A549 (cell line): ENCODE results near the gene PLIN3. TPM values are rescaled to one million over a fixed set of nuclear protein-coding genes. Genes with fewer than 3 reads are reported as not detected.
"Not testable (repeated sequence)": the region's sequence is repeated elsewhere in the genome, so short reads cannot be mapped to it uniquely, and the experiment has no call there.

ENCODE experiments used
- ATAC-seq, 2 experiments: fragments of 200-7000 bp in 1 of 2; fragments of >200 bp in 1 of 2; cut with Nextera tagmentation in 1 of 2; cut with Tn5 transposase in 1 of 2; 3 replicates each; pipeline versions ENCODE4 v1.8.0 to v1.9.1; 2018 to 2020; ENCODE audit warnings: mild to moderate bottlenecking in 1 of 2, moderate library complexity in 1 of 2
- CTCF ChIA-PET: fragments of 300-600 bp; sonication (Branson Sonifier 250); formaldehyde crosslinking; extraction: SDS; loops from one replicate; lab custom pipeline; 2021; ENCODE audit warnings: antibody characterized with exemption, inconsistent platforms; lab: Yijun Ruan, JAX
- POLR2A ChIA-PET: fragments of 350-600 bp; formaldehyde crosslinking; extraction: SDS; loops from one replicate; lab custom pipeline; 2021; ENCODE audit warnings: antibody characterized with exemption, inconsistent platforms; lab: Yijun Ruan, JAX
- DNase-seq, 2 experiments: peaks; one replicate each; pipeline versions ENCODE4 v3.0.0 to v3.0.0-alpha.2; 2011 to 2016; ENCODE audit warnings: low read depth in 1 of 2, low spot score in 1 of 2
- FAIRE-seq: peaks from 2 replicates; lab custom pipeline; 2011; peaks lifted over from hg19 to GRCh38; lab: Jason Lieb, UNC
- H3K27ac ChIP-seq, 2 experiments: fragments of >200 bp; sonication (Bioruptor Twin); formaldehyde crosslinking; 3 replicates each; pipeline ENCODE4 v1.5.1; 2016 to 2017
- H3K4me1 ChIP-seq: fragments of >200 bp; sonication (Bioruptor Twin); formaldehyde crosslinking; 3 replicates; pipeline ENCODE4 v1.6.1; 2016
- H3K4me2 ChIP-seq: fragments of >200 bp; sonication (Bioruptor Twin); formaldehyde crosslinking; 3 replicates; pipeline ENCODE4 v1.6.1; 2016
- H3K4me3 ChIP-seq: fragments of >200 bp; sonication (Bioruptor Twin); formaldehyde crosslinking; 3 replicates; pipeline ENCODE4 v1.5.1; 2016
- H3K9me3 ChIP-seq: fragments of >200 bp; sonication (Bioruptor Twin); formaldehyde crosslinking; 3 replicates; pipeline ENCODE4 v1.6.1; 2016
- BCL3 ChIP-seq: fragments of >200 bp; sonication (Bioruptor Twin); formaldehyde crosslinking; IDR thresholded peaks from 3 replicates; pipeline ENCODE4 v1.6.1; 2016
- CTCF ChIP-seq: fragments of >200 bp; sonication (Bioruptor Twin); formaldehyde crosslinking; IDR thresholded peaks from 3 replicates; pipeline ENCODE4 v1.5.1; 2016
- E2F6 ChIP-seq: IDR thresholded peaks from 2 replicates; pipeline ENCODE4 v1.6.1; 2012; ENCODE audit warnings: low read depth, borderline replicate concordance
- EHF ChIP-seq: fragments of 250-450 bp; sonication (Bioruptor Pico); IDR thresholded peaks from 2 replicates; pipeline ENCODE4 v1.5.0; 2020; ENCODE audit warnings: mild to moderate bottlenecking
- EHMT2 ChIP-seq: fragments of 200-600 bp; sonication (generic); IDR thresholded peaks from 2 replicates; pipeline ENCODE4 v1.6.1; 2016; ENCODE audit warnings: antibody characterized with exemption, low read depth, mild to moderate bottlenecking, moderate library complexity
- ELK1 ChIP-seq: fragments of 150-350 bp; IDR thresholded peaks from 2 replicates; pipeline ENCODE4 v1.6.1; 2014; ENCODE audit warnings: low read depth, mild to moderate bottlenecking, low read length
- GATA3 ChIP-seq: IDR thresholded peaks from 2 replicates; pipeline ENCODE4 v1.6.1; 2012; ENCODE audit warnings: borderline replicate concordance
- HOXA7 ChIP-seq: fragments of 250-450 bp; sonication (Bioruptor Pico); IDR thresholded peaks from 2 replicates; pipeline ENCODE4 v1.5.0; 2020; ENCODE audit warnings: mild to moderate bottlenecking, moderate library complexity
- HOXB5 ChIP-seq: fragments of 250-450 bp; sonication (Bioruptor Pico); IDR thresholded peaks from 2 replicates; pipeline ENCODE4 v1.5.0; 2020; ENCODE audit warnings: mild to moderate bottlenecking, moderate library complexity
- JUN ChIP-seq, 2 experiments: fragments of >200 bp; sonication (Bioruptor Twin); formaldehyde crosslinking; IDR thresholded peaks; 2 replicates in 1 of 2; 3 replicates in 1 of 2; pipeline ENCODE4 v1.6.1; 2016 to 2017
- MAFK ChIP-seq: fragments of 450-650 bp; IDR thresholded peaks from 2 replicates; pipeline ENCODE4 v1.6.1; 2014; ENCODE audit not compliant: partially characterized antibody
- NPAS2 ChIP-seq: fragments of 250-450 bp; sonication (Bioruptor Pico); IDR thresholded peaks from 2 replicates; pipeline ENCODE4 v1.8.0; 2022; ENCODE audit warnings: mild to moderate bottlenecking, moderate library complexity, borderline replicate concordance
- RAD21 ChIP-seq, 2 experiments: fragments of >200 bp in 1 of 2; sonication (Bioruptor Twin) in 1 of 2; formaldehyde crosslinking in 1 of 2; IDR thresholded peaks in 1 of 2; conservative IDR thresholded peaks in 1 of 2; 2 replicates in 1 of 2; 3 replicates in 1 of 2; pipeline ENCODE4 v1.6.1; 2012 to 2018; ENCODE audit warnings: inconsistent platforms in 1 of 2
- REST ChIP-seq: fragments of 200-600 bp; sonication (generic); IDR thresholded peaks from 2 replicates; pipeline ENCODE4 v1.6.1; 2016; ENCODE audit warnings: antibody characterized with exemption, mild to moderate bottlenecking, moderate library complexity
- SMC3 ChIP-seq: fragments of >200 bp; sonication (Bioruptor Twin); formaldehyde crosslinking; IDR thresholded peaks from 3 replicates; pipeline ENCODE4 v1.6.1; 2018; ENCODE audit warnings: inconsistent platforms
- TFCP2L1 ChIP-seq: fragments of 250-450 bp; sonication (Bioruptor Pico); IDR thresholded peaks from 2 replicates; pipeline ENCODE4 v1.5.0; 2021; ENCODE audit warnings: mild to moderate bottlenecking
- USF2 ChIP-seq: fragments of 450-650 bp; IDR thresholded peaks from 2 replicates; pipeline ENCODE4 v1.6.1; 2014; ENCODE audit warnings: antibody characterized with exemption
- ZC3H11A ChIP-seq: fragments of 450-650 bp; IDR thresholded peaks from 2 replicates; pipeline ENCODE4 v1.6.1; 2014; ENCODE audit warnings: antibody characterized with exemption, mild to moderate bottlenecking
- ZFP36 ChIP-seq: fragments of 450-650 bp; IDR thresholded peaks from 2 replicates; pipeline ENCODE4 v1.6.1; 2014; ENCODE audit warnings: borderline replicate concordance; ENCODE audit not compliant: partially characterized antibody
- ZSCAN20 ChIP-seq: fragments of 250-450 bp; sonication (Bioruptor Pico); IDR thresholded peaks from 2 replicates; pipeline ENCODE4 v1.8.0; 2022; ENCODE audit warnings: mild to moderate bottlenecking, moderate library complexity
- WGBS: methylation state at CpG from one replicate; pipeline ENCODE4 v1.1.6; 2017; ENCODE audit errors: missing lambda C conversion rate; 5-methylcytosine and 5-hydroxymethylcytosine counted together
- polyA plus RNA-seq, 4 experiments: library from polyadenylated mRNA; depleted of rRNA in 3 of 4; stranded (reverse); fragments of >200 nt; fragmentation: RNase III in 1 of 4; extraction: RNeasy Plus Mini Kit Qiagen cat#74134 plus additional on column Dnase treatment in 1 of 4; gene quantifications; 2 replicates in 3 of 4; 3 replicates in 1 of 4; pipeline ENCODE4 v1.2.3, GENCODE V29; 2011 to 2017

The PLIN3 gene
- polyA plus RNA-seq, 2 of the 4 experiments (the other 2 are of a cell fraction): 30.1 to 84.3 TPM

- Histone ChIP-seq H3K27ac (no peak overlapping the region), H3K9me3 (no peaks in the 10 kb centered on the region), H3K4me3 (no peak overlapping the region), H3K4me2 (no peak overlapping the region), H3K4me1 (0 out of 3 replicates have a peak, but pooled peaks cover 2% of the 10 kb centered on the region)
- CTCF ChIA-PET: interaction anchor here (0.6 to 13.7 kb wide), 6 partner anchors 15 to 283 kb away, joined by 3 to 240 read pairs (median 46); partner anchors contain the start of gene FEM1A
- TF ChIP-seq HOXA7 (no peak), SMC3 (no peak), JUN (IDR thresholded peaks at IDR 0.05) (no peak)
- WGBS: 66% methylated on average over 6 of the region's 6 CpGs
- FAIRE-seq (no peak), DNase-seq (no peak), ATAC-seq (no peak)
- POLR2A ChIA-PET: no interaction called here
Measured at GRCh38 chr19:4806384-4806783, 61.1 kb downstream of the PLIN3 start.

- CTCF ChIA-PET: interaction anchor here (0.7 to 13.7 kb wide), 12 partner anchors 12 to 226 kb away, joined by 3 to 240 read pairs (median 4); partner anchors contain the start of gene FEM1A
- ATAC-seq, H3K4me3 ChIP-seq, H3K27ac ChIP-seq, H3K9me3 ChIP-seq, POLR2A ChIA-PET, H3K4me2 ChIP-seq, FAIRE-seq, H3K4me1 ChIP-seq, DNase-seq: not testable (repeated sequence)
- WGBS: 88% methylated on average over 6 of the region's 6 CpGs
Measured at GRCh38 chr19:4805140-4805539, 62.3 kb downstream of the PLIN3 start.

- no peaks in the 10 kb centered on the region for H3K9me3 ChIP-seq
- CTCF ChIA-PET: interaction anchor here (0.6 to 13.7 kb wide), 15 partner anchors 11 to 397 kb away, joined by 3 to 240 read pairs (median 4); partner anchors contain the start of gene FEM1A
- peak overlapping the region; percentile 17; the same call in 1 of the 3 replicates for H3K4me2 ChIP-seq
- peak; percentile 88 to 93 for ATAC-seq
- H3K4me3 ChIP-seq: no peak overlapping the region
- DNase-seq: peak; percentile 47 to 52
- POLR2A ChIA-PET: no interaction called here
- no peak for FAIRE-seq
- no peaks in the 10 kb centered on the region for H3K4me1 ChIP-seq
- WGBS: 32% methylated on average over 20 of the region's 33 CpGs
- H3K27ac ChIP-seq: no peak overlapping the region
- TF ChIP-seq E2F6 (no peak), GATA3 (no peak), CTCF (peak; percentile 67), MAFK (no peak), SMC3 (peak; percentile 56), ZFP36 (no peak), TFCP2L1 (CRISPR knock-in tag) (no peak), RAD21 (conservative IDR thresholded peaks at IDR 0.05 in 1 of 2, IDR thresholded peaks at IDR 0.05 in 1 of 2) (peak; percentile 69 to 80), HOXA7 (no peak), JUN (IDR thresholded peaks at IDR 0.05) (no peak), NPAS2 (CRISPR knock-in tag) (no peak), REST (no peak), EHMT2 (no peak), BCL3 (no peak), ZSCAN20 (CRISPR knock-in tag) (no peak), ELK1 (no peak), HOXB5 (CRISPR knock-in tag) (no peak), USF2 (no peak), EHF (CRISPR knock-in tag) (no peak), ZC3H11A (no peak)
Measured at GRCh38 chr19:4803736-4804695, 63.5 kb downstream of the PLIN3 start.
